ENCODE data around the gene CNTNAP3.
"Not testable (repeated sequence)": the region's sequence is repeated elsewhere in the genome, so short reads cannot be mapped to it uniquely, and the experiment has no call there.

Gene CNTNAP3

DNA sequence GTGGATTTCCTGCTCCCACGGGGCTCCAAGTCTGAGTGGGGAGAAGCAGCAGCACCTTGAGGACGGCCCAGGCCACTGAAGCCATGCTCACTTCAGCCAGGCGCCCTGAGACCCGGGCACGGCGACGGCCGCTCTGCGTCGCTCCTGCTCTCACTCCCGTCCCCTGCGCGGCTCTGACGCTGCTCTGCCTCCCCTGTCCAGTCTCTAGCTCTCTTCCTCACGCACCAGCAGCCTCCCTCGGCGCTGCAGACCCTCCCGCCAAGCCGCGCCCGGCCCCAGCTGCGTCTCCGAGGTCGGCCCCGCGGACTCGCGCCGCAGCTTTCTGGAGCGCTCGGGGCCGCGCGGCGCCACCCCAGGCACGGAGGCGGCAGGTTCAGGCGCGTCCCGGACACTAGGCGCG lies at the start of gene CNTNAP3:
CNTNAP3 (minus strand) TSS at position 188 of the 400 bp plus-strand sequence; CDS start at position 85, 103 bp downstream.
- not testable (repeated sequence) for DNase-seq (ENCODE audit: low read depth in 2 of 3, low spot score in 2 of 3)

GRCh38 chr9:39279995-39280394 lies 8.0 kb downstream of the CNTNAP3 start:
- not testable (repeated sequence) for DNase-seq (ENCODE audit: low read depth in 2 of 3, low spot score in 2 of 3)

DNA sequence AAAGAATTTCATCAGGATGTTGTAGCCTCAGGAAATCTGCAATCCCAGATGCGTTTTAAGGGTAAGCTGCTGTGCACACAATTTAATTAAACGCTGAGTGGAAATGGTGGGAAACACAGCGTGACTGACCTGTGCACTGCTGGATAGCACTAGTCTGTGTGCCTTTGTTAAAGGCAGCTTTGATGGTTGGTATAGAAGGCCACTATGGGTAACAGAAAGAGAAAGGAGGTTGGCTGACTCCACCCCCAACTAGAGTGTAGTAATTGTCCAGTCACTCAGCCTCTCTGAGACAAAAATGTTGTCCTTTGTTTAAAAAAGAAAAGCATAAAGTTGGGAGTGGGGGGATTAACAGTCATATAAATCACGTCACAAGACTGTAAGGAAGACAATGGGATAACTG lies 45.5 kb downstream of the CNTNAP3 start:
- not testable (repeated sequence) for DNase-seq (ENCODE audit: low read depth in 2 of 3, low spot score in 2 of 3)

- DNase-seq (ENCODE audit: low read depth in 2 of 3, low spot score in 2 of 3), result not testable (repeated sequence)
Measured at GRCh38 chr9:39232130-39232991, 55.6 kb downstream of the CNTNAP3 start.

DNA sequence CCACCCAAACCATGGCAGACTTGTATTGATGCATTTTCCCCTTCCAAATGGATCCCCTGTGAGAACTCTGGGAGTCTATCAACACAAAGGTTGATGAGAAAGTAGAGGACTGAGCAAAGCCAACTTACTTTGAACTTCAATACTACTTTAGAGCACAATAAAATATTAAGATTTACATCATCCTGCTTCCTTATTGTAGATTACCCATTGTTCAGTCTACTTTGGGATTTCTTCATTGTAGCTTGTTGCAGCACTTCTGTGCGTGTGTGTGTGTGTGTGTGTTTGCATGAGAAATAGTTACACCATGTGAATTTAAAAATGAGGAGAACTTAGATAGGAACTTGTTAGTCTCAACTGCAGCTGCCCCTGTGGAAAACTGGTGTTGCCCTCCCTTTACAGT lies 72.0 kb downstream of the CNTNAP3 start:
- not testable (repeated sequence) for DNase-seq (ENCODE audit: low read depth in 2 of 3, low spot score in 2 of 3)

DNA sequence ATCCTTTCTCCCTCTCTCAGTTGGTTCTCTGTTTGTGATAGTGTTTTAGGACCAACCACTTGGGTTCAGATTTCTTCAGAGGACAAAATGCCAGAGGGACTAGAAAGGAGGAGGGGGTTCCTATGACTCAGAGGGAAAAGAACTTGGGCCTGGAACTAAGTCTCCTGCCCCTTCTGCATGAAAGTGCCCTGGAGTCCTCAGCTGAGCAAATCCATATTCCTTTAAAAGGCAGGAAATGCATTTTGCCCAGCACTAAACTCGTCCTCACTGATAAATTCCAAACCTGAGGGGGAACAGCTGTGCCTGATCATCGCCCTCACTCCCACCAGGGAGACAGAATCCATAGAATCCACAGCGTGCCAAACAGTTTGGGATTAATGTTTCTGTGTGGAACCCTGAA lies 78.2 kb downstream of the CNTNAP3 start:
- DNase-seq (ENCODE audit: low read depth in 2 of 3, low spot score in 2 of 3), result not testable (repeated sequence)

DNA sequence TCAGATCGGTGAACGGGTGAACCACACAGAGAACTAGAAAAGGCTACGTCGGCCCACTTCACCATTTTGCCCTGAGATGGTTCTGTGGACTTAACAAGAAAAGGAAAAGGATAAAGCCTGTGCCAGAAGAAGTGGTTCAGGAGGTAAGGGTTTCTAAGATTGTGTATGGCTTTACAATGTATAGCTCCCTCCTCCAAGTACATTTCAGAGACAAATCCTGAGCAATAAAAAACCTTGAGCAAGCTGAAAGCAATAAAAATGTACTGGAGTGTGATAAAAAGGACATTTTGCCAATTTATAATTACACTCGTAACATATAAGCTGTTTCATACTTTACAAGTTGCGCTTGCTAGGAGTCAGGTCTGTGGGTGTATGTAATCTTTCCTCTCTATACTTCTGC lies 81.3 kb downstream of the CNTNAP3 start:
- DNase-seq (ENCODE audit: low read depth in 2 of 3, low spot score in 2 of 3), result not testable (repeated sequence)

- DNase-seq (ENCODE audit: low read depth in 2 of 3, low spot score in 2 of 3), result not testable (repeated sequence)
Measured at GRCh38 chr9:39205842-39206241, 82.1 kb downstream of the CNTNAP3 start.

DNA sequence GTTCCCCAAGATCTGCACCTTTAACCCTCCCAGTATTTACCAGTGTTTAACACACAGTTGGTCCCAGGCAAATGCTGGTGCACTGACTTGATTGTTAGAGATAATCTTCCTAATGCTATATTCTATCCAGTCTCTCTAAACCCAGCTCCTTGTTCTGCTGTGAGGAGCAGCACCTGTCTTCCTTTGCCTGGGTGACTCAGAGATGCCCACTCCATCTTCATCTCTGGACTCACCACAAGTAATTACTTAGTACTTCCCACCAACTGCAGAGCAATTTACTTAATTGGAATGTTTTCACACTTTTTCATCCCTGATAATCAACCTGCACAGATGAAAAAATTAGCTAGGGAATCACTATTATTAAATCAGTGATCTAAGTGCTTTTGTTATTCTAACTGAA lies 87.6 kb downstream of the CNTNAP3 start:
- DNase-seq (ENCODE audit: low read depth in 2 of 3, low spot score in 2 of 3), result not testable (repeated sequence)

DNA sequence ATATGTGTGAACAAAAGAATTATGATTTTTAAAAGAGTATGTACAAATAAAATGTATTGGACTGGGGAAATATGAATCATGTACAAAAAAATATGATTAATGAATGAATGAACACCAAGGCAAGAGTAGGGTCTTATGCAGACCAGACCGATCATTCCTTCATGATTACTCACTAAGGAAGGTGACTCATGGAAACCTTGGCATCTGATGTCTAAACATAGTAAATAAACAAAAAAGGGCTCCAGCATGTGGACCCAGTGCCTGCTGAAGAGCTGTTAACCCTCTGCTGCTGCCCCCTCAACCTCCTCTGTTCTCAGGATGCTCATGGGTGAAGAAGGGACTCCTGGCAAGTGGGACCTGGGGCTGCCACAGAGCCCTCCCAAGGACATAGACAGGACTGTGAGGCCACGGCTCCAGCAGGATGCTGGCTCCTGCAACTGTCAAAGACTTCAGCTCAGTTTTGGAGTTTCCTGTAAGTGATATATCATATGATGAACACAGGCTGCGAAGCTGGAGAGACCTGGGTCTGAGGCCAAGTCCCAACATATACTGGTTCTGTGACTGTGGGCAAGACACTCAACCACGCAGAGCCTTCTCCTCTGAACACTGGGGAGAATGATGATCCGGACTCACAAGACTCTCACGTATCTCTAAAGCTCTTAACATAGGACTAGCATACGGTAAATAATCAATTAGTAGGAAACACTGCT lies 89.8 kb downstream of the CNTNAP3 start:
- DNase-seq (ENCODE audit: low read depth in 2 of 3, low spot score in 2 of 3), result not testable (repeated sequence)

DNA sequence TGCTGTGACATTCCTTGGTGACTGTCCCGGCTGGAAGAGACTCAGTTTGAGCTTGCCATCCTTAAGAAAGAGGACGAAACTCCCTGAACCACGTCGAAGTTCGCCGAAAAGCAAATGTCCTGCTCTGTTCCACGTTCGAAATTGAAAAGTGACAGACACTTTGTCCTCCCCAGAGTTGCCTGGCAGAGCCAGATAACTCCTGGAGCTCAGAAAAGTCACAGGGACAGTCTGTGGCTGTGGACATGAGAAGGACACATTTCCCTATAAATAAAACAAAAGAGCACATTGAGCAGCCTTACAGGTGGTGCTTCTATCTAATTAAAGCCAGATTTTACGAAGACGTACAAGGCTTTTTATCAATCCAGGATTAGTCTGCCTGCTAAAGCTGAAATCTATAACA lies 116.6 kb downstream of the CNTNAP3 start:
- DNase-seq (ENCODE audit: low read depth in 2 of 3, low spot score in 2 of 3), result not testable (repeated sequence)

GRCh38 chr9:39157714-39158113 lies 130.3 kb downstream of the CNTNAP3 start:
- not testable (repeated sequence) for DNase-seq (ENCODE audit: low read depth in 2 of 3, low spot score in 2 of 3)

GRCh38 chr9:39132826-39133552 lies 155.0 kb downstream of the CNTNAP3 start:
- not testable (repeated sequence) for DNase-seq (ENCODE audit: low read depth in 2 of 3, low spot score in 2 of 3)

- not testable (repeated sequence) for DNase-seq (ENCODE audit: low read depth in 2 of 3, low spot score in 2 of 3)
Measured at GRCh38 chr9:39121401-39121800, 166.6 kb downstream of the CNTNAP3 start.

DNA sequence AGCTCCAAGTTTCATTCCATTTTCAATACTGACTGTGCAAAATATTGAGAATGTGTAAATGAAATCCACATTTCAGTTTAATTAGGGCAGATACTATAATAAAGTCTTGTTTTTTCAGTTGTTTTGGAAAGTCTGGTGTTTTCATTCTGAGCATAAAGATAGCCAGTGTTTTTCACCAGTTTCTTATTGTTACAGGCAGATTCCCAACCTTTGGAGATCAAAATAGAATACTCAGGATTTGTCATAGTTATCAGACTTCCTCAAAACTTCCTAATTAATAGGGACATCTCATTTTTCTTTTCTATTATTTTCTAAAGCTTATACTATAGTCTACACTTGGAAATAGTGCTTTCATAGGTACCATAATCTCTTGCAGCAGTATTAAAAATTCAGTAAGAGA lies 176.2 kb downstream of the CNTNAP3 start:
- not testable (repeated sequence) for DNase-seq (ENCODE audit: low read depth in 2 of 3, low spot score in 2 of 3)

DNA sequence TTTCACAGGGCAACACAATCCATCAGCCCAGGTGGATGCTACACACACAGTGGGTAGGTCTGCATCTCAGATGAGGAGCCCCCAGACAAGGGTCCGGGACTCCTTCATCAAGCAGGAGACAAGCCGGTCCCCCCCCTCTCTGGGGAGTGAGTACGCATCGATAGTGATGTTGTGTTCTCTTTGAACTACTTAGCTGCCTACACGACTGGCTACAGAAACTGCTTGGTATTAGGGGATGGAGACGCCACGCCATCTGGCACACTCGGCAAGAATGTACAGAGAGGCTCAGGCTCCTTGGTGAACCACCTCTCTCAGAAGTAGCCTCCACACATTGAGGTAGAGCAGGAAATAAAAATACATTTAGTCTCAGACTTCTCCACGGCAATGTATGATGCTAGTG lies 179.8 kb downstream of the CNTNAP3 start:
- no peak for DNase-seq (ENCODE audit: low read depth in 2 of 3, low spot score in 2 of 3)

DNA sequence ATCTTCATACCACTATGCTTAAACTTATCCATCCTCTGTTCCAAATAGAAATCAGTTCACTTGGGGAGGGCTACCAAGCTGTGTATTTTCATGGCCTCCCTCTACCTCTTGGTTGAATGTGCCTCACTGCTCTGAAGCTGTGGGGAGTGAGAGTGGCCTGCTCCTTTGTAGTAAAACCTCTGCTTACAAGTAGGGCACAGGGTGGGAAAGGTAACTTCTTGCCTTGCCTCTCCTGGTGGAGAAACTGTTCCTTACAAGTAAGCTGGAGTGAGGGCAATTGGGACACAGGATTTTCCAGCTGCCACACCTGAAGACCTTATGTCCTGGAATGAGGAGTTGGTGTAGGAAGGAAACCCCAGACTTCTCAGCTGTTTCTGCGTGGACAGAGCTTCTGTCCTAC lies 190.8 kb downstream of the CNTNAP3 start:
- DNase-seq (ENCODE audit: low read depth in 2 of 3, low spot score in 2 of 3), result not testable (repeated sequence)

DNA sequence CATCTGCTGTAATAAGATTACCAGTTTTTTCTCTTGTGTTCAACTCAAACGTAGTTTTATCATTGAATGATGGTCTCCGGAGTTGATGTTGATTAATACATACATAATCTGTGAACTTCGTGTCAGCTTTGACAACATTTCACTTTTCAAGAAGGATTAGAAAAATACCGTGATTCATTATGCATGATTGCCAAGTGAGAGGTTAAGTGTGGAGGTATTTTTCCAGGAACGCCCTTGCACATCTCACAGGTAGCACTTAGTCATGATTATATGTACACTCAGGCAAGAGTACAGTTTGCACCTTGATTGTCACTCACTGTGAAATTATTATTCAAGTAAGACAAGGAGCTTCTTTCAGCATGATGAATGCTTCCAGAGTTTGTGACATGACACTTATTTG lies 202.7 kb downstream of the CNTNAP3 start:
- DNase-seq (ENCODE audit: low read depth in 2 of 3, low spot score in 2 of 3), result not testable (repeated sequence)

GRCh38 chr9:39082574-39082973 lies 205.4 kb downstream of the CNTNAP3 start:
- not testable (repeated sequence) for DNase-seq (ENCODE audit: low read depth in 2 of 3, low spot score in 2 of 3)

- not testable (repeated sequence) for DNase-seq (ENCODE audit: low read depth in 2 of 3, low spot score in 2 of 3)
Measured at GRCh38 chr9:39080081-39080480, 207.9 kb downstream of the CNTNAP3 start.

- DNase-seq (ENCODE audit: low read depth in 2 of 3, low spot score in 2 of 3), result not testable (repeated sequence)
Measured at GRCh38 chr9:39078621-39079256, 209.2 kb downstream of the CNTNAP3 start.
